ENCODE data around the gene PLXNA2.

The PLXNA2 gene

DNA sequence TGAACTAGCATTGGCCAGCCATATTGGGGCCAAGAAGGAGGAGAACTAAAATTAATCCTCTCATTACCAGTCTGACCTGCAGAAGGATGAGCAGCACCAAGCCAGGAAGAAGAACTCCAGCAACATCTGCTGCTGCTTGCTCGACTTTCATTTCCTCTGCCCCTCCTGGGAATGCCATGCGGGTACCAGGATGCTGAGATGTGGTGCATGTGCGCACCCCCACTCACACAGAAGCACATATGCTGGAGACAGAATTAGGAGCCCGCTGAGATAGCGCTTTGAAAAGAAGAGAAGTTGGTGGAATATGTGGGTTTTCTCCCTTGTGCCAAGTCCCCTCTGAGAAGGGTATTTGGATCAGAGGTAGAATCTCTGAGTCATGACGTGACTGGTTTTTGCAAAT is 70.4 kb downstream of the PLXNA2 start:
- no peak for DNase-seq (ENCODE audit: extremely low read depth, low read depth)
- TF ChIP-seq, protein P1, sequence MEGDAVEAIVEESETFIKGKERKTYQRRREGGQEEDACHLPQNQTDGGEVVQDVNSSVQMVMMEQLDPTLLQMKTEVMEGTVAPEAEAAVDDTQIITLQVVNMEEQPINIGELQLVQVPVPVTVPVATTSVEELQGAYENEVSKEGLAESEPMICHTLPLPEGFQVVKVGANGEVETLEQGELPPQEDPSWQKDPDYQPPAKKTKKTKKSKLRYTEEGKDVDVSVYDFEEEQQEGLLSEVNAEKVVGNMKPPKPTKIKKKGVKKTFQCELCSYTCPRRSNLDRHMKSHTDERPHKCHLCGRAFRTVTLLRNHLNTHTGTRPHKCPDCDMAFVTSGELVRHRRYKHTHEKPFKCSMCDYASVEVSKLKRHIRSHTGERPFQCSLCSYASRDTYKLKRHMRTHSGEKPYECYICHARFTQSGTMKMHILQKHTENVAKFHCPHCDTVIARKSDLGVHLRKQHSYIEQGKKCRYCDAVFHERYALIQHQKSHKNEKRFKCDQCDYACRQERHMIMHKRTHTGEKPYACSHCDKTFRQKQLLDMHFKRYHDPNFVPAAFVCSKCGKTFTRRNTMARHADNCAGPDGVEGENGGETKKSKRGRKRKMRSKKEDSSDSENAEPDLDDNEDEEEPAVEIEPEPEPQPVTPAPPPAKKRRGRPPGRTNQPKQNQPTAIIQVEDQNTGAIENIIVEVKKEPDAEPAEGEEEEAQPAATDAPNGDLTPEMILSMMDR (IDR thresholded peaks at IDR 0.05; ENCODE audit: low read depth, low read length) = no peak

DNA sequence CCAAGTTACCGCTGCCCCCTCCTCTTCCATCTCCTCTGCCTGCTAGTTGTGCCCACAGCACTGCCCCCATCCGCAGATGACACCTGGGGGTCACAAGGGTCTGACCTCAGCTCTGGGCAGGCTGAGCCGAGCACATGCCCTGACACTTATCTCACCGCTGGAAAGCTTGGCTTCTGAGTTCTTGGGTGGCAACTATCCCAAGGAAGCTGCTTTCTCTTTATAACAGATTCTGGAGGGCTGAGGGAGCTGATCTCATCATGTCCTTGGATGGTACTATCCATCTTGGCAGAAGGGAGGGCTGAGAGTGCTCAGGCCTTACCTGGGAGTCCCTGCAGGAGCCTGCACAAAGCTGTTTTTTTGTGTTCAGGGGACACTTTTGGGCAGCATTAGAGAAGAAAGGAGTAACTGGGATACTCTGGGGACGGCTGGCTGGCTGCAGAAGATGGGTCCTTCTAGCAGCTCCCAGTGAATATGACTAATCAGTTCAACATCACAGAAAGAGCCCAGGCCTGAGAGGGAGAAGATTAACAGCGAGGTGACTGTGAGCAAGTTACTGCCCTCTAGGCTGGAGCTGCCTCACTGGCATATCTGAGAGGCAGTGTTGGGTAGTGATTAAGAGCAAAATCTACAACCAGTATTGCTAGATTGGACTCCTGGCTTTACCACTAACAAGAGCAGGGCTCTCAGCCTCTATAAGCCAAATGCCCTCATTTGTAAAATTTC is 71.6 kb downstream of the PLXNA2 start:
- no peak for DNase-seq (ENCODE audit: extremely low read depth, low read depth)
- TF ChIP-seq, protein P1 (IDR thresholded peaks at IDR 0.05; ENCODE audit: low read depth, low read length) = no peak

DNA sequence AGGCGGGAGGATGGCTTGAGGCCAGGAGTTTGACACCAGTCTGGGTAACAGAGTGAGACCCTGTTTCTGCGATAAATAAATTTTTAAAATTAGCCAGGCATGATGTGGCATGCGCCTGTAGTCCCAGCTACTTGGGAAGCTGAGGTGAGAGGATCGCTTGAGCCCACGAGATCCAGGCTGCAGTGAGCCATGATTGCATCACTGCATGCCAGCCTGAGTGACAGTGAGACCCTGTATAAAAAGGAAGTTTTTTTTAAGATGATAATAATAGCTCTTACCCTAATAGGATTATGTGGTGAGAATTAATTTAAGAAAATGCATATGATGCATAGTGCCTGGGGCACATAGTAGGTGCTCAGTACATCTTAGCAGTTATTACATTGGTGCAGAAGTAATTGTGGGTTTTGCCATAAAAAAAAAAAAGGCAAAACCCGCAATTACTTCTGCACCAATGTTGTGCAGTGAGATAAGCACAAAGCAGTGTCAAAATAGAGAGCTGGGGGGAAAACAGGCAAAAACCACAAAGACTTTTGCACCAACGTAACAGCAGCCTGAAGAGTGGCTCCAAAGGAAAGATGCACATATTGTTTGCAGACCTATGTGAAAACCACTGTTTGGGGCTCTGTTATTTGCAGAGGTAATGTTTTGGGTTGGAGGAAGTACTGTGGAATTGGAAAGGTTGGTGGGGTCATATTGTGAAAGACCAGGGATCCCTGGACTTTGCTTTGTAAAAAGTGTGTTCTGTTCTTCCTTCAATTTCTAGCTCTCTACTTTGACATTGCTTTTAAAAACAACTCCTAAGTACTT is 72.4 kb downstream of the PLXNA2 start:
- TF ChIP-seq, protein P1 (IDR thresholded peaks at IDR 0.05; ENCODE audit: low read depth, low read length) = no peak

DNA sequence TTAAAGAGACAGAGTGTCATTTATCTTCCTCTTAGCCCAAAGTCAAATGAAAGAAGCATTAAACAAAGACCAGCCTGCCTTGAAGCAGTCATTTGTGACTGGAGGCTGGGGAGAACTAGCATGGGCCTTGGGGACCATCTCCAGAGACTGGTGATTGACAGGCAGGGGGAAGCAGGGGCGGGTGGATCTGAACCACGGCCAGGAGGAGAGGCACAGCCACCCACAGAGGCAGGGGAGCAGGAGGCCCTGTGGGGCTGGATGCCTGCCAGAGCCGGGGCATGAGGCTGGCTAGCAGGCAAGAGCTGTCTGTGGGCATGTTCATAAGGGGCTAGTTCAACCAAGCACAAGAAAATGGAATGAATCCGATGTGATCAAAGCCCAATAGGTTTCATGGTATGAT is 73.9 kb downstream of the PLXNA2 start:
- DNase-seq (ENCODE audit: extremely low read depth, low read depth) = no peak
- TF ChIP-seq, protein P1 (IDR thresholded peaks at IDR 0.05; ENCODE audit: low read depth, low read length) = no peak

More for the DNA sequence above, 72.4 kb downstream of the PLXNA2 start:
- DNase-seq (ENCODE audit: extremely low read depth, low read depth) = no peak

DNA sequence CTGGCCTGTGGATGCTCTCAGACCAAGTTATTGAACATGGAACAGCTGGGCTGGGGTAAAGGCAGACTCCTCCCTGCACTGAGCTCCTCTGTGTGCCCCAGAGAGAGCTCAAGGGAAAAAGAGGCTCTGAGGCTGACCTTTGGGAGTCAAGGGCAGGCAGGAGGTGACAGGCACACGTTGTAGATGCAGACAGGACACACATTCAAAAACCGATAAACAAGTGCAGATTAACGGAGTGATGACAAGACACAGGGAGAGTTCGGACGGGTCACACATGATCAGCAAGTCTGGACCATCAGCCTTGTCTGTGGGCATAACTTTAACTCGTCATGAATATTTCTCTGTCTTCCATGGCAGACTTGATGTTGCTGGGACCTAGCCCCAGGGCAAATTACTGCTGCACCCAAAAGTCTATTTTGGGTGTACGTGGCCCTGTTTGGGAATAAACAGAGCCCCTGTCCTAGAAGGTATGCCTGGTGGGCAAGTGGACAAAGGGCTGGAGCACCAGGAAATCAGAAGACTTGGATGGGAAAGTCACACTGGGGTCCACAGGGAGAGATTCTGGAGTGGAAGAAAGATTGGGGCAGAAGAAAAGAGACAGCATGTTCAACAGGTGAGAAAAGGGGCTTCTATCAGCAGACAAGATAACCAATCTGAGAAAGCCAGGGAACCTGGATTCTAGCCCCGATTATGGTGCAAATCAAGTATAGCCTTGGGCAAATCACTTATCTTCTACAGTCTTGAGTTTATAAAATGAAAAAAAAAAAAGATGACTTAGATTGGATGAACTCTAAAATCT is 74.9 kb downstream of the PLXNA2 start:
- DNase-seq (ENCODE audit: extremely low read depth, low read depth) = no peak
- TF ChIP-seq, protein P1 (IDR thresholded peaks at IDR 0.05; ENCODE audit: low read depth, low read length) = no peak

DNA sequence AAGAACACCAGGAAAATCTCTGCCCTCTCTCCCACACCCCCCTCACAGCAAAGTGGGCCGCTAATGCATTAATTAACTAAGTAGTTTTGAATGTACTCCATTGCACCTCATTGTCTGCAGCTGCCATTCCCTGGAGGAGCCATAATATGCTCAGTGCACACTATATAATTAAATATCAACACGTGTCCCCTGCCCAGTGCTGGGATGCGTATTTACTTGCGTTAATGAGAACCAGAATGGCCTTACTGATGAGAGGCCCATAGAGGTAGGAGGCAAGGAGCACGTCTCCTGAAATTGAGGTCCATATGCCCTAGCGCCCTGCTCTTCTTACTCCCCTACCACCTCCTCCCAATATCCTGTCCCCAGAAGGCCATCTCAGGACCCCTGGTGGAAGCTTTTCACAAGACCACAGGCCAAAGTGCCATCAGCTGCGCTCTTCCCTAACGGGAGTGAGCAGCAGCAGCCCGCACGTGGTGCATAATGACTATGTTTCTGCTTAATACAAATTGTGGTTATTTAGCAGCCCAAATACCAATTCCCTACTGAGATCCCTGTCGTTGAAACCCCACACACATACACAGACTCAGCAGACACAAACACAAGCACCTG is 76.8 kb downstream of the PLXNA2 start:
- TF ChIP-seq, protein P1 (IDR thresholded peaks at IDR 0.05; ENCODE audit: low read depth, low read length) = no peak
- DNase-seq (ENCODE audit: extremely low read depth, low read depth) = no peak
